PC-3 (cell line): ENCODE measurements around the gene SAPCD2.

Experiments
- CTCF ChIP-seq: fragments of 300-600 bp; sonication (generic); conservative IDR thresholded peaks from 2 replicates; pipeline ENCODE4 v1.5.1; 2017; ENCODE audit warnings: antibody characterized with exemption, low read depth, mild to moderate bottlenecking, low read length
- EZH2 ChIP-seq: fragments of 300-600 bp; sonication (generic); IDR thresholded peaks from one replicate; pipeline ENCODE4 v1.6.1; 2017; ENCODE audit warnings: antibody characterized with exemption, mild to moderate bottlenecking, low read length; ENCODE audit not compliant: unreplicated experiment
- EZH2phosphoT487 ChIP-seq: fragments of 300-600 bp; sonication (generic); IDR thresholded peaks from 2 replicates; pipeline ENCODE4 v1.6.1; 2018; ENCODE audit warnings: mild to moderate bottlenecking, antibody characterized with exemption, low read length, borderline replicate concordance

GRCh38 chr9:137103206-137103999 is 33.0 kb upstream of the SAPCD2 start:
- TF ChIP-seq CTCF (no peak), EZH2 (no peak), EZH2phosphoT487 (no peak)
